Stomach (tissue), 9 donors: ENCODE measurements around the gene BTNL2. TPM values are rescaled to one million over a fixed set of nuclear protein-coding genes. Genes with fewer than 3 reads are reported as not detected.

Experiments
- DNase-seq, 2 donors: peaks; one replicate each; pipeline versions ENCODE4 v3.0.0 to v3.0.0-alpha.2; 2013 to 2019
- H3K27ac ChIP-seq, 5 donors: fragments of 200-600 bp in 4 of 5; sonication (generic) in 4 of 5; one replicate each; pipeline ENCODE4 v1.5.1; 2013 to 2019; ENCODE audit warnings: mild to moderate bottlenecking in 1 of 5, moderate library complexity in 1 of 5
- H3K27me3 ChIP-seq, 3 donors: fragments of 200-600 bp; sonication (generic); one replicate each; pipeline ENCODE4 v1.5.1; 2017 to 2019; ENCODE audit warnings: mixed run types in 1 of 3
- H3K36me3 ChIP-seq, 4 donors: fragments of 200-600 bp; sonication (generic); 1 replicate in 3 of 4; 2 replicates in 1 of 4; pipeline ENCODE4 v1.5.1; 2016 to 2019
- H3K4me1 ChIP-seq, 4 donors: fragments of 200-600 bp; sonication (generic); one replicate each; pipeline ENCODE4 v1.5.1; 2016 to 2019
- H3K4me3 ChIP-seq, 4 donors: fragments of 200-600 bp; sonication (generic) in 3 of 4; one replicate each; pipeline ENCODE4 v1.5.1; 2016 to 2019; ENCODE audit warnings: mild to moderate bottlenecking in 1 of 4
- H3K9me3 ChIP-seq, 4 donors: fragments of 200-600 bp; sonication (generic); one replicate each; pipeline ENCODE4 v1.5.1; 2016 to 2019
- EP300 ChIP-seq: sonication (generic); formaldehyde crosslinking; IDR thresholded peaks from one replicate; pipeline ENCODE4 v1.6.1; 2017; ENCODE audit warnings: antibody characterized with exemption
- POLR2A ChIP-seq, 4 donors: fragments of 450-650 bp; IDR thresholded peaks; one replicate each; pipeline ENCODE4 v1.6.1; 2016; ENCODE audit warnings: antibody characterized with exemption in 4 of 4, control low read depth in 2 of 4, mild to moderate bottlenecking in 1 of 4, moderate library complexity in 1 of 4
- POLR2AphosphoS5 ChIP-seq, 3 donors: sonication (generic); formaldehyde crosslinking; IDR thresholded peaks; one replicate each; pipeline ENCODE4 v1.6.1; 2016; ENCODE audit warnings: antibody characterized with exemption in 3 of 3
- WGBS, 5 donors: extraction: QIAGEN DNeasy Blood & Tissue Kit in 3 of 5; methylation state at CpG; one replicate each; pipeline versions ENCODE4 v1.1.5 to v1.1.7; 2013 to 2018; 5-methylcytosine and 5-hydroxymethylcytosine counted together
- intact Hi-C: fragments of 100-400 bp; cut with DNase I; formaldehyde crosslinking; loops from one replicate; pipeline ENCODE4 v1.15.1; 2023; ENCODE audit warnings: low total_unique reads
- polyA plus RNA-seq, 3 donors: library from polyadenylated mRNA; stranded (reverse); fragments of 200-250 nt; gene quantifications; one replicate each; pipeline ENCODE4 v1.2.3, GENCODE V29; 2013
- total RNA-seq, 5 donors: library from RNA; depleted of rRNA; stranded (reverse); fragments of >200 nt; gene quantifications; one replicate each; pipeline versions ENCODE4 v1.1.0 to v1.2.3, GENCODE V29; 2014 to 2016
- TF ChIP-seq, protein P1 (sequence below), 7 experiments: fragments of 450-650 bp in 4 of 7; fragments of 200-600 bp in 3 of 7; sonication (generic) in 3 of 7; IDR thresholded peaks; one replicate each; pipeline ENCODE4 v1.5.1; 2016 to 2019; ENCODE audit warnings: antibody characterized with exemption in 7 of 7, control low read depth in 2 of 7, mild to moderate bottlenecking in 1 of 7
- donor health status: healthy with polysubstance abuse.
- donor health status: Bipolar disorder and iron deficiency.
- donor health status: healthy.

Gene BTNL2
- total and polyA plus RNA-seq, 8 donors = not detected

- DNase-seq = no peak
- intact Hi-C loops = no loop called here
- peaks cover 0 to 13% (median 0%) of the 10 kb centered on the region in 3 donors for H3K27me3 ChIP-seq
- no peaks in the 10 kb centered on the region for H3K36me3 ChIP-seq
- no peak overlapping the region for H3K4me3 ChIP-seq
- WGBS, 5 donors = 38 to 48% (median 41%) methylated on average over 3 to 4 of the region's 4 CpGs
- no peak overlapping the region for H3K27ac ChIP-seq
- H3K9me3 ChIP-seq = no peaks in the 10 kb centered on the region
- TF ChIP-seq POLR2AphosphoS5 (IDR thresholded peaks at IDR 0.05) (no peak), EP300 (no peak), POLR2A (IDR thresholded peaks at IDR 0.05) (no peak)
- TF ChIP-seq, protein P1, sequence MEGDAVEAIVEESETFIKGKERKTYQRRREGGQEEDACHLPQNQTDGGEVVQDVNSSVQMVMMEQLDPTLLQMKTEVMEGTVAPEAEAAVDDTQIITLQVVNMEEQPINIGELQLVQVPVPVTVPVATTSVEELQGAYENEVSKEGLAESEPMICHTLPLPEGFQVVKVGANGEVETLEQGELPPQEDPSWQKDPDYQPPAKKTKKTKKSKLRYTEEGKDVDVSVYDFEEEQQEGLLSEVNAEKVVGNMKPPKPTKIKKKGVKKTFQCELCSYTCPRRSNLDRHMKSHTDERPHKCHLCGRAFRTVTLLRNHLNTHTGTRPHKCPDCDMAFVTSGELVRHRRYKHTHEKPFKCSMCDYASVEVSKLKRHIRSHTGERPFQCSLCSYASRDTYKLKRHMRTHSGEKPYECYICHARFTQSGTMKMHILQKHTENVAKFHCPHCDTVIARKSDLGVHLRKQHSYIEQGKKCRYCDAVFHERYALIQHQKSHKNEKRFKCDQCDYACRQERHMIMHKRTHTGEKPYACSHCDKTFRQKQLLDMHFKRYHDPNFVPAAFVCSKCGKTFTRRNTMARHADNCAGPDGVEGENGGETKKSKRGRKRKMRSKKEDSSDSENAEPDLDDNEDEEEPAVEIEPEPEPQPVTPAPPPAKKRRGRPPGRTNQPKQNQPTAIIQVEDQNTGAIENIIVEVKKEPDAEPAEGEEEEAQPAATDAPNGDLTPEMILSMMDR (IDR thresholded peaks at IDR 0.05) = no peak
- H3K4me1 ChIP-seq = no peaks in the 10 kb centered on the region
Observed at GRCh38 chr6:32426338-32426737, 19.4 kb upstream of the BTNL2 start.

DNA sequence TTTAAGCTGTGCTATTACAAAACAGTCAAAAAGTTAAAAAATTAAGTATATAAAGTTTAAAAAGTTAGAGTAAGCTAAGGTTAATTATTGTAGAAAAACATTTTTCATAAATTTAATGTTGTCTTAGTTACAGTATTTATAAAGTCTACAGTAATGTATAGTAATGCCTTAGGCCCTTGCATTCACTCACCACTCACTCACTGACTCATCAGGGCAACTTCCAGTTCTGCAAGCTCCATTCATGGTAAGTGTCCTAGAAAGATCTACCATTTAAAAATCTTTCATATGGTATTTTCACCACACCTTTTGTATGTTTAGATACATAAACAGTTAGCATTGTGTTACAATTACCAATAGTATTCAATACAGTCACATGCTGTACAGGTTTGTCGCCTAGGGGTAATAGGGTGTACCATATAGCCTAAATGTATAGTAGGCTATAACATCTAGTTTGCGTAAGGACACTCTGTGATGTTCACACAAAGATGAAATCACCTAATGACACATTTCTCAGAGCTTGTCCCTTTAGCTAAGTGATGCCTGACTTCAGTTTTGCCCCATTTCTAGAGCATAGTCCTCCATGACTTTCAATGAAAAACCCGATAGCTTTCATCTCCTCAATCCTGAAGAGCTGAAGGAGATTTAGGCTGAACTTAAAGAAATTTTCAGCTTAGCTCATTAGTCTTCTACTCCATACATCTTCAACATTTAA lies 17.8 kb upstream of the BTNL2 start:
- 78 to 98% (median 98%) methylated on average over 3 of the region's 3 CpGs for WGBS, 5 donors
- TF ChIP-seq POLR2A (IDR thresholded peaks at IDR 0.05) (no peak), POLR2AphosphoS5 (IDR thresholded peaks at IDR 0.05) (no peak), EP300 (no peak)
- TF ChIP-seq, protein P1 (IDR thresholded peaks at IDR 0.05) = no peak
- H3K27ac ChIP-seq = no peak overlapping the region
- no peaks in the 10 kb centered on the region for H3K4me1 ChIP-seq
- H3K27me3 ChIP-seq = peaks cover 0 to 20% (median 4%) of the 10 kb centered on the region in 3 donors
- no peak for DNase-seq
- intact Hi-C loops = no loop called here
- H3K4me3 ChIP-seq = no peak overlapping the region
- H3K36me3 ChIP-seq = no peaks in the 10 kb centered on the region
- no peaks in the 10 kb centered on the region for H3K9me3 ChIP-seq

DNA sequence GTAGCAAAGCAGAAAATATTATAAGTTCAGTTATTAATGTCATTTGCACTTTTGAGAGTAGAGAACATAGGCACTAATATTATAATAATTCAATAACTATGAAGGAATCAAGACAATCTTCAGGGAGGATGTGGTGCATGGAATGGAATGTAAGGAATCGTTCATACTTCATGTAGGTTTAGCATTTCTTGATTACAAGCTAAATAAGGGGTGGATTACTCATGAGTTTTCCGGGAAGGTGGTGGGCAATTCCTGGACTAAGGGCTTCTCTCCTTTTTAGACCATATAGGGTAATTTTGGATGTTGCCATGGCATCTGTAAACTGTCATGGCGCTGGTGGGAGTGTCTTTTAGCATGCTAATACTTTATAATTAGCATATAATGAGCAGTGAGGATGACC lies 9.1 kb upstream of the BTNL2 start:
- peaks cover 0 to 14% (median 3%) of the 10 kb centered on the region in 4 donors for H3K4me1 ChIP-seq
- intact Hi-C loops = loop anchor here (5.0 to 10.0 kb wide), 2 partner anchors 171 to 281 kb away; no protein-coding TSS in a partner anchor
- peaks cover 0 to 80% (median 26%) of the 10 kb centered on the region in 3 donors for H3K27me3 ChIP-seq
- TF ChIP-seq POLR2AphosphoS5 (IDR thresholded peaks at IDR 0.05) = no peak
- TF ChIP-seq, protein P1 (IDR thresholded peaks at IDR 0.05) = no peak
- TF ChIP-seq POLR2A (IDR thresholded peaks at IDR 0.05) = no peak
- no peak for TF ChIP-seq EP300
- H3K4me3 ChIP-seq = no peak overlapping the region
- H3K36me3 ChIP-seq = no peaks in the 10 kb centered on the region
- DNase-seq = no peak
- WGBS, 5 donors = 70 to 82% (median 74%) methylated on average over 3 of the region's 3 CpGs
- no peaks in the 10 kb centered on the region for H3K9me3 ChIP-seq
- H3K27ac ChIP-seq = no peak overlapping the region

GRCh38 chr6:32415521-32416019 lies 8.6 kb upstream of the BTNL2 start:
- no peaks in the 10 kb centered on the region for H3K9me3 ChIP-seq
- H3K27ac ChIP-seq = no peak overlapping the region
- no peak overlapping the region for H3K4me3 ChIP-seq
- no peaks in the 10 kb centered on the region for H3K36me3 ChIP-seq
- peak; percentile 80 to 87 for DNase-seq
- TF ChIP-seq, protein P1 (IDR thresholded peaks at IDR 0.05) = peak in 5 of 7 experiments; percentile 79 to 100 (median 96)
- no peak for TF ChIP-seq POLR2AphosphoS5 (IDR thresholded peaks at IDR 0.05)
- H3K4me1 ChIP-seq = peaks cover 0 to 14% (median 3%) of the 10 kb centered on the region in 4 donors
- peaks cover 0 to 76% (median 24%) of the 10 kb centered on the region in 3 donors for H3K27me3 ChIP-seq
- 7 to 13% (median 9%) methylated on average over 13 of the region's 13 CpGs for WGBS, 5 donors
- intact Hi-C loops = loop anchor here (5.0 to 10.0 kb wide), 2 partner anchors 171 to 282 kb away; no protein-coding TSS in a partner anchor
